GM12878 (cell line): ENCODE data around the gene MGAT5. TPM values are rescaled to one million over a fixed set of nuclear protein-coding genes. Genes with fewer than 3 reads are reported as not detected.

Experiments
- ATAC-seq: fragments of 200-7000 bp; cut with Tn5 transposase; 3 replicates; pipeline ENCODE4 v1.9.1; 2020; ENCODE audit warnings: mild to moderate bottlenecking, moderate library complexity
- BruUV-seq: library from RNA; stranded (reverse); fragments of 400-500 nt; replicated peaks from 2 replicates; lab custom pipeline; 2021; lab: Mats Ljungman, UMichigan
- CTCF ChIA-PET: fragments of 300-600 bp; sonication (Branson Sonifier 250); formaldehyde crosslinking; extraction: SDS; loops from one replicate; lab custom pipeline; 2021; ENCODE audit warnings: inconsistent platforms; lab: Yijun Ruan, JAX
- POLR2A ChIA-PET: fragments of 350-600 bp; formaldehyde crosslinking; extraction: SDS; loops from one replicate; lab custom pipeline; 2021; ENCODE audit warnings: inconsistent platforms; lab: Charles Lee
- RAD21 ChIA-PET: fragments of 300-600 bp; sonication (Branson Sonifier 250); formaldehyde crosslinking; loops from one replicate; lab custom pipeline; 2023; ENCODE audit warnings: antibody characterized with exemption; ENCODE audit not compliant: unreplicated experiment; lab: Charles Lee
- SMC1A ChIA-PET: fragments of 300-600 bp; sonication (Branson Sonifier 250); formaldehyde crosslinking; loops from one replicate; lab custom pipeline; 2023; ENCODE audit not compliant: unreplicated experiment, uncharacterized antibody; lab: Charles Lee
- DNase-seq: peaks from one replicate; pipeline ENCODE4 v3.0.0-alpha.2; 2011; ENCODE audit warnings: low read depth, low spot score
- FAIRE-seq: peaks from 3 replicates; lab custom pipeline; 2011; peaks lifted over from hg19 to GRCh38; lab: Jason Lieb, UNC
- H2AFZ ChIP-seq: 2 replicates; pipeline ENCODE4 v1.6.0; 2011; ENCODE audit warnings: low read depth, low read length, control low read depth; ENCODE audit not compliant: control insufficient read depth
- H3K27ac ChIP-seq: 2 replicates; pipeline ENCODE4 v1.5.1; 2011; ENCODE audit warnings: control low read depth; ENCODE audit not compliant: control insufficient read depth, insufficient read depth
- H3K27me3 ChIP-seq, 2 experiments: replicated peaks in 1 of 2; 2 replicates each; pipeline versions ENCODE4 v1.6.0 to v1.6.1; 2011; ENCODE audit warnings: low read length in 1 of 2; ENCODE audit not compliant: control insufficient read depth in 2 of 2, insufficient read depth in 2 of 2
- H3K36me3 ChIP-seq, 2 experiments: 2 replicates each; pipeline ENCODE4 v1.5.1; 2011; ENCODE audit warnings: low read length in 1 of 2; ENCODE audit not compliant: control insufficient read depth in 2 of 2, insufficient read depth in 2 of 2
- H3K4me1 ChIP-seq: 2 replicates; pipeline ENCODE4 v1.6.1; 2011; ENCODE audit warnings: mild to moderate bottlenecking, low read length, moderate library complexity, mixed read lengths; ENCODE audit not compliant: control insufficient read depth, insufficient read depth
- H3K4me2 ChIP-seq: 2 replicates; pipeline ENCODE4 v1.6.0; 2011; ENCODE audit warnings: control low read depth; ENCODE audit not compliant: control insufficient read depth, insufficient read depth
- H3K4me3 ChIP-seq: fragments of 200-600 bp; sonication (generic); 2 replicates; pipeline ENCODE4 v1.5.1; 2016
- H3K79me2 ChIP-seq: 2 replicates; pipeline ENCODE4 v1.6.0; 2011; ENCODE audit warnings: low read length; ENCODE audit not compliant: control insufficient read depth, insufficient read depth
- H3K9ac ChIP-seq: 2 replicates; pipeline ENCODE4 v1.8.0; 2011; ENCODE audit warnings: low read length, control low read depth, mixed read lengths; ENCODE audit not compliant: control insufficient read depth, insufficient read depth
- H3K9me3 ChIP-seq: replicated peaks from 3 replicates; pipeline ENCODE4 v1.5.1; 2011; ENCODE audit warnings: mild to moderate bottlenecking, low read length; ENCODE audit not compliant: control insufficient read depth, insufficient read depth
- H4K20me1 ChIP-seq: 2 replicates; pipeline ENCODE4 v1.6.0; 2011; ENCODE audit not compliant: control insufficient read depth, insufficient read depth
- BHLHE40 ChIP-seq, 2 experiments: fragments of 450-650 bp in 1 of 2; IDR thresholded peaks; 2 replicates each; pipeline ENCODE4 v1.6.1; 2011 to 2017; ENCODE audit warnings: low read depth in 2 of 2, borderline replicate concordance in 1 of 2, improper control_type of control experiment in 1 of 2, low read length in 1 of 2, mild to moderate bottlenecking in 1 of 2
- CHD1 ChIP-seq: IDR thresholded peaks from 2 replicates; pipeline ENCODE4 v1.6.1; 2012; ENCODE audit warnings: low read depth, low read length, improper control_type of control experiment
- DPF2 ChIP-seq: fragments of 450-650 bp; IDR thresholded peaks from 2 replicates; pipeline ENCODE4 v1.6.1; 2017; ENCODE audit warnings: mild to moderate bottlenecking
- JUNB ChIP-seq: IDR thresholded peaks from 2 replicates; pipeline ENCODE4 v1.6.1; 2016; ENCODE audit warnings: antibody characterized with exemption, mild to moderate bottlenecking
- MLLT1 ChIP-seq: fragments of 450-650 bp; IDR thresholded peaks from 2 replicates; pipeline ENCODE4 v1.6.1; 2016; ENCODE audit warnings: mild to moderate bottlenecking
- NR2C2 ChIP-seq: IDR thresholded peaks from 2 replicates; pipeline ENCODE4 v1.6.1; 2011; ENCODE audit warnings: borderline replicate concordance, low read depth; ENCODE audit not compliant: control insufficient read depth, insufficient read length
- NR2F1 ChIP-seq: fragments of 450-650 bp; conservative IDR thresholded peaks from 2 replicates; pipeline ENCODE4 v1.6.1; 2017; ENCODE audit warnings: mild to moderate bottlenecking
- SREBF2 ChIP-seq: IDR thresholded peaks from 2 replicates; pipeline ENCODE4 v1.6.1; 2012; ENCODE audit warnings: mild to moderate bottlenecking, low read length
- SUZ12 ChIP-seq: fragments of 200-600 bp; sonication (generic); IDR thresholded peaks from one replicate; pipeline ENCODE4 v1.6.1; 2018; ENCODE audit warnings: antibody characterized with exemption, mild to moderate bottlenecking; ENCODE audit not compliant: unreplicated experiment
- TCF3 ChIP-seq: IDR thresholded peaks from 2 replicates; pipeline ENCODE4 v1.6.1; 2012; ENCODE audit warnings: low read depth, mild to moderate bottlenecking, low read length, borderline replicate concordance; ENCODE audit not compliant: insufficient read depth
- WGBS: methylation state at CpG from one replicate; pipeline ENCODE4 v1.1.6; 2016; ENCODE audit warnings: low lambda C conversion rate; ENCODE audit not compliant: insufficient replicate concordance, insufficient coverage; ENCODE audit errors: missing lambda C conversion rate; 5-methylcytosine and 5-hydroxymethylcytosine counted together
- in situ Hi-C: fragments of 300-500 bp; cut with MboI; formaldehyde crosslinking; loops from 9 replicates; pipeline ENCODE4 v1.14.3; 2018; ENCODE audit warnings: mixed read lengths
- intact Hi-C: fragments of 100-400 bp; cut with micrococcal nuclease; formaldehyde crosslinking; loops from one replicate; pipeline ENCODE4 v1.14.2; 2022; ENCODE audit not compliant: unreplicated experiment
- polyA plus RNA-seq, 11 experiments: library from polyadenylated mRNA; depleted of rRNA in 4 of 11; unstranded in 6 of 11; stranded (reverse) in 5 of 11; fragments of >200 nt; fragmentation: Nextera tagmentation in 4 of 11; fragmentation: Illumina TruSeq in 1 of 11; extraction: Ambion mirVana in 4 of 11; extraction: Trizol in 1 of 11; gene quantifications; 1 replicate in 1 of 11; 2 replicates in 10 of 11; pipeline versions ENCODE4 v1.2.1 to v1.2.3, GENCODE V29; 2011 to 2016; ENCODE audit warnings: inconsistent platforms in 2 of 11, missing spikeins in 2 of 11, low read depth in 1 of 11
- total RNA-seq, 4 experiments: library from RNA; depleted of rRNA in 3 of 4; stranded (reverse); fragments of >200 nt in 3 of 4; fragmentation: Illumina TruSeq in 1 of 4; extraction: Trizol in 1 of 4; gene quantifications; 2 replicates each; pipeline versions ENCODE4 v1.2.1 to v1.2.3, GENCODE V29; 2013 to 2021

MGAT5 gene
- total and polyA plus RNA-seq, 10 of the 15 experiments (the other 5 are each of a cell fraction or from before 2014, with no cell fraction given): 4.9 to 104 (median 36.2) TPM

- in situ Hi-C loops (no loop called here), intact Hi-C loops (no loop called here)
- WGBS: 98% methylated on average over 8 of the region's 8 CpGs
- Histone ChIP-seq H3K4me2 (no peak overlapping the region), H3K79me2 (no peaks in the 10 kb centered on the region), H3K27me3 (no peaks in the 10 kb centered on the region), H3K9ac (no peak overlapping the region), H3K27ac (no peak overlapping the region), H3K36me3 (peaks cover 21 to 33% of the 10 kb centered on the region in 2 experiments), H4K20me1 (no peaks in the 10 kb centered on the region), H3K4me1 (no peaks in the 10 kb centered on the region), H3K4me3 (no peak overlapping the region), H2AFZ (no peak overlapping the region), H3K9me3 (no peaks in the 10 kb centered on the region)
- FAIRE-seq (no peak), ATAC-seq (no peak), DNase-seq (no peak)
- no TSS peak for BruUV-seq
- RAD21 ChIA-PET: no interaction called here
- CTCF ChIA-PET: interaction anchor here (0.6 to 4.0 kb wide), 4 partner anchors 36 to 1191 kb away, joined by 3 to 16 read pairs (median 4); no protein-coding TSS in a partner anchor
- SMC1A ChIA-PET: interaction anchor here (0.9 kb wide), 1 partner anchor 328 kb away, joined by 4 read pairs; no protein-coding TSS in a partner anchor
- no peak for TF ChIP-seq MLLT1
- TF ChIP-seq JUNB: no peak
- POLR2A ChIA-PET: no interaction called here
These were observed 192.6 kb downstream of the MGAT5 start for GRCh38 chr2:134446383-134447017.

GRCh38 chr2:134447669-134448068 lies 193.8 kb downstream of the MGAT5 start:
- Histone ChIP-seq H3K9me3 (no peaks in the 10 kb centered on the region), H3K27ac (no peak overlapping the region), H3K79me2 (no peaks in the 10 kb centered on the region), H2AFZ (no peak overlapping the region), H3K27me3 (no peaks in the 10 kb centered on the region), H3K9ac (no peak overlapping the region), H3K4me2 (no peak overlapping the region), H3K36me3 (peaks cover 21 to 30% of the 10 kb centered on the region in 2 experiments), H3K4me1 (no peaks in the 10 kb centered on the region), H3K4me3 (no peak overlapping the region), H4K20me1 (no peaks in the 10 kb centered on the region)
- SMC1A ChIA-PET: interaction anchor here (1.6 kb wide), 1 partner anchor 330 kb away, joined by 5 read pairs; no protein-coding TSS in a partner anchor
- in situ Hi-C loops (no loop called here), intact Hi-C loops (no loop called here)
- CTCF ChIA-PET: interaction anchor here (1.0 to 4.0 kb wide), 3 partner anchors 11 to 329 kb away, joined by 3 to 16 read pairs (median 4); no protein-coding TSS in a partner anchor
- no TSS peak for BruUV-seq
- DNase-seq: no peak
- RAD21 ChIA-PET: no interaction called here
- no peak for TF ChIP-seq NR2C2
- no peak for TF ChIP-seq NR2F1
- no peak for TF ChIP-seq TCF3
- TF ChIP-seq SUZ12: no peak
- TF ChIP-seq CHD1: no peak
- no peak for TF ChIP-seq BHLHE40 (IDR thresholded peaks at IDR 0.05; ENCODE audit: borderline replicate concordance in 1 of 2, low read depth in 2 of 2, low read length in 1 of 2)
- TF ChIP-seq SREBF2: no peak
- no peak for TF ChIP-seq DPF2
- POLR2A ChIA-PET: no interaction called here
- 96% methylated on average over 4 of the region's 4 CpGs for WGBS
- no peak for FAIRE-seq
- no peak for ATAC-seq
